Neuronal stem cell (in vitro differentiated cells): ENCODE measurements around the gene SMC6.
A peak's percentile ranks its signal among the peaks of the same experiment; 100 is the strongest.

ENCODE experiments used
- DNase-seq: peaks from one replicate; pipeline ENCODE4 v3.0.0-alpha.2; 2013; ENCODE audit warnings: low spot score
- H2AFZ ChIP-seq: one replicate; pipeline ENCODE4 v1.6.1; 2013; ENCODE audit warnings: mild to moderate bottlenecking, low read length, inconsistent platforms
- H2AK5ac ChIP-seq: 2 replicates; pipeline ENCODE4 v1.6.1; 2013; ENCODE audit warnings: low read depth, mild to moderate bottlenecking, inconsistent platforms, low read length, moderate library complexity, mixed read lengths
- H2BK120ac ChIP-seq: 2 replicates; pipeline ENCODE4 v1.6.1; 2013; ENCODE audit warnings: low read depth, mild to moderate bottlenecking, inconsistent platforms, low read length, moderate library complexity, mixed read lengths
- H2BK12ac ChIP-seq: one replicate; pipeline ENCODE4 v1.6.1; 2013; ENCODE audit warnings: low read length, inconsistent platforms
- H2BK15ac ChIP-seq: 2 replicates; pipeline ENCODE4 v1.6.1; 2013; ENCODE audit warnings: mild to moderate bottlenecking, low read length, inconsistent platforms, mixed read lengths
- H2BK5ac ChIP-seq: one replicate; pipeline ENCODE4 v1.6.1; 2013; ENCODE audit warnings: inconsistent platforms, mild to moderate bottlenecking, low read length, moderate library complexity
- H3K14ac ChIP-seq: one replicate; pipeline ENCODE4 v1.6.1; 2013; ENCODE audit warnings: low read length, inconsistent platforms
- H3K18ac ChIP-seq: 2 replicates; pipeline ENCODE4 v1.6.1; 2013; ENCODE audit warnings: low read length, inconsistent platforms
- H3K23ac ChIP-seq: 2 replicates; pipeline ENCODE4 v1.6.1; 2013; ENCODE audit warnings: low read depth, mild to moderate bottlenecking, mixed read lengths, low read length, inconsistent platforms; ENCODE audit not compliant: poor library complexity
- H3K27ac ChIP-seq: replicated peaks from 3 replicates; pipeline ENCODE4 v1.5.1; 2013; ENCODE audit warnings: low read length, inconsistent platforms
- H3K27me3 ChIP-seq, 3 experiments: 2 replicates each; pipeline ENCODE4 v1.6.1; 2013; ENCODE audit warnings: low read length in 3 of 3, mild to moderate bottlenecking in 2 of 3, inconsistent platforms in 1 of 3, low read depth in 1 of 3, mixed read lengths in 1 of 3, moderate library complexity in 1 of 3; ENCODE audit not compliant: control insufficient read depth in 3 of 3, insufficient read depth in 3 of 3
- H3K36me3 ChIP-seq, 2 donors: replicated peaks in 1 of 2; 2 replicates each; pipeline ENCODE4 v1.6.1; 2013; ENCODE audit warnings: low read length in 2 of 2; ENCODE audit not compliant: control insufficient read depth in 2 of 2, insufficient read depth in 2 of 2
- H3K4ac ChIP-seq: 2 replicates; pipeline ENCODE4 v1.6.1; 2013; ENCODE audit warnings: inconsistent platforms, mild to moderate bottlenecking, low read length, moderate library complexity
- H3K4me1 ChIP-seq, 2 donors: 1 replicate in 1 of 2; 2 replicates in 1 of 2; pipeline ENCODE4 v1.6.1; 2013; ENCODE audit warnings: low read length in 2 of 2, low read depth in 1 of 2; ENCODE audit not compliant: control insufficient read depth in 2 of 2, insufficient read depth in 1 of 2
- H3K4me2 ChIP-seq: one replicate; pipeline ENCODE4 v1.6.1; 2013; ENCODE audit warnings: mild to moderate bottlenecking, low read length, inconsistent platforms; ENCODE audit not compliant: insufficient read depth, poor library complexity, severe bottlenecking
- H3K4me3 ChIP-seq, 2 donors: 2 replicates each; pipeline ENCODE4 v1.5.1; 2013; ENCODE audit warnings: low read length in 2 of 2, mild to moderate bottlenecking in 2 of 2, inconsistent platforms in 1 of 2, moderate library complexity in 1 of 2
- H3K79me1 ChIP-seq: one replicate; pipeline ENCODE4 v1.6.1; 2013; ENCODE audit warnings: low read depth, mild to moderate bottlenecking, inconsistent platforms, low read length, moderate library complexity
- H3K9ac ChIP-seq: one replicate; pipeline ENCODE4 v1.6.1; 2013; ENCODE audit warnings: mild to moderate bottlenecking, low read depth, low read length, inconsistent platforms; ENCODE audit not compliant: poor library complexity
- H3K9me3 ChIP-seq, 2 donors: replicated peaks in 1 of 2; 2 replicates each; pipeline versions ENCODE3 to v1.6.1; 2013; ENCODE audit warnings: low read length in 2 of 2, mild to moderate bottlenecking in 2 of 2, inconsistent platforms in 1 of 2, low read depth in 1 of 2, mixed read lengths in 1 of 2, moderate library complexity in 1 of 2; ENCODE audit not compliant: control insufficient read depth in 2 of 2, insufficient read depth in 1 of 2
- H4K8ac ChIP-seq: one replicate; pipeline ENCODE4 v1.6.1; 2013; ENCODE audit warnings: low read depth, mild to moderate bottlenecking, inconsistent platforms, low read length, moderate library complexity
- H4K91ac ChIP-seq: one replicate; pipeline ENCODE4 v1.6.1; 2013; ENCODE audit warnings: low read length, low read depth, mild to moderate bottlenecking, inconsistent platforms; ENCODE audit not compliant: poor library complexity
- WGBS, 2 donors: extraction: QIAGEN DNeasy Blood & Tissue Kit; methylation state at CpG; one replicate each; pipeline ENCODE4 v1.1.7; 2013; ENCODE audit warnings: missing lambda C conversion rate in 2 of 2, mixed read lengths in 1 of 2; ENCODE audit not compliant: insufficient read length in 2 of 2, insufficient replicate concordance in 1 of 2; ENCODE audit errors: extremely low coverage in 2 of 2; 5-methylcytosine and 5-hydroxymethylcytosine counted together

Gene SMC6

DNA sequence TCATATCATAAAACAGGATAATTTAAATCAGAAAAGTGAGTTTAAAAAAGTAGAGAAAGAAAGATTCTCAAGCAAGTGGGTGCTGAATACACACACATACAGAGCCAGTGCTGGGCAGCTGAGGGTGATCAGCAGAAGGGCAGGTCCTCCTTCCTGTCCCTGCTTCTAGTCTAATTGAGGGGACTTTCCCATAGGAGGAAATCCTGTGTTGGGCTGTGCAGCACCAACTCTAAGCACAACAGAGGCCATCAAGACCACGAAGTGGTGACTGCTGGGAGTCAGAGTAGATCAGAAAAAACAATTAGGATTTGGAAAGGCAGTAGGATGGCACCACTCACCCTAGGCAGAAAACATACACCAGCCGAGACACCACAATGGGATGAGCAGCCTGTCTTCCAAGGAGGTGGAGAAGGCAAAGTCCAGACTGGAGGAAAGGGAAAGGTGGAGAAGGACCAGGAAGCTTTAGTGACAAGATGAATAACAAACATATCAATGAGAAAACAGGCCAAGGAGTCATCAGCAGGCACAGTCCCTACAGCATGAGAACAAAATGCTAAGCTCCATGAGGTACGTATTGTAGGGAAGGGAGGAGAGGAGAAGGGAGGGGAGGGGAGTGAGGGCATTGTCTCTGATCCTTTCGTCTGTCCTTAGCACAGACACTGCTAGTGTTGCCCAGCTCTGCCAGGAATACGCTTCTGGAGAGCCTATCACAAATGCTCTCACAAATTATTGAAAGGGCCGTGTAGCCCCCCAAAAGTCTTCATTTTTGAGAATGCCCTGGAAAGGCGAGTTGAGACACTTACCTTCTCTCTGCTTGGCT lies 45.9 kb upstream of the SMC6 start:
- H3K18ac ChIP-seq, result no peak overlapping the region
- no peak overlapping the region for H2BK120ac ChIP-seq
- no peak overlapping the region for H2BK12ac ChIP-seq
- no peak overlapping the region for H3K4me2 ChIP-seq
- no peak overlapping the region for H4K8ac ChIP-seq
- H2BK5ac ChIP-seq, result no peak overlapping the region
- no peak overlapping the region for H2AK5ac ChIP-seq
- peak overlapping the region; percentile 34 for H2BK15ac ChIP-seq
- peak overlapping the region; percentile 13 for H2AFZ ChIP-seq
- no peak overlapping the region for H3K23ac ChIP-seq
- WGBS, 2 donors, result no CpG with 5 or more reads among the region's 7 CpGs
- no peak overlapping the region for H3K27ac ChIP-seq
- no peak for DNase-seq
- no peak overlapping the region for H3K4me3 ChIP-seq
- peaks cover 0 to 3% (median 0%) of the 10 kb centered on the region in 3 experiments for H3K27me3 ChIP-seq
- H3K4ac ChIP-seq, result no peak overlapping the region
- H3K9ac ChIP-seq, result no peak overlapping the region
- H3K36me3 ChIP-seq, result no peaks in the 10 kb centered on the region
- no peaks in the 10 kb centered on the region for H3K79me1 ChIP-seq
- no peak overlapping the region for H4K91ac ChIP-seq
- H3K14ac ChIP-seq, result no peak overlapping the region
- peaks cover 2 to 7% of the 10 kb centered on the region in 2 donors for H3K4me1 ChIP-seq
- no peaks in the 10 kb centered on the region for H3K9me3 ChIP-seq

DNA sequence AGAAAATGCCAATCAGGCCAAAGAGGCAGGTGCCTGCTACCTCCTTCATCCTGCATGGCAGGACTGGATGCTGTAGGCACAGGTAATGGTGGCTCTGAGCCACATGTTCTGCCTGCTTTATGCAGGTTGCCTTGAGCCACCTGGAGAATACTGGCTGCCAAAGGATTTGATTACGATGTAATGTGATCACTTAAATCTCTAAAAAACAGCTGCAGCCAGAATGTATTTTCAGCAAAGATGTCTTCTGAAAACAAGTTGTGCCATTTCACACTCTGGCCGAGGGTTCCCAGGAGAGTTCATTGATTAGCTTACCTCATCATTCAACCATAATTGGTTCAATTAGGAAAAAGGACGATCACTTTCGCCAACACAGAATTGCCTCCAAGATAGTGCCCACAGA lies 44.7 kb upstream of the SMC6 start:
- Histone ChIP-seq H2BK120ac (no peak overlapping the region), H2AFZ (no peak overlapping the region), H3K4me2 (no peak overlapping the region), H3K9me3 (no peaks in the 10 kb centered on the region), H3K79me1 (no peaks in the 10 kb centered on the region), H3K36me3 (no peaks in the 10 kb centered on the region), H3K18ac (no peak overlapping the region), H2BK15ac (no peak overlapping the region), H3K4me3 (no peak overlapping the region), H4K8ac (no peak overlapping the region), H3K4me1 (peaks cover 2 to 7% of the 10 kb centered on the region in 2 donors), H3K27me3 (peaks cover 0 to 2% (median 0%) of the 10 kb centered on the region in 3 experiments), H3K9ac (no peak overlapping the region), H2BK5ac (no peak overlapping the region), H2AK5ac (no peak overlapping the region), H3K14ac (no peak overlapping the region), H2BK12ac (no peak overlapping the region), H3K23ac (no peak overlapping the region), H3K4ac (no peak overlapping the region), H3K27ac (no peak overlapping the region), H4K91ac (no peak overlapping the region)
- no peak for DNase-seq
- no CpG with 5 or more reads among the region's 4 CpGs for WGBS, 2 donors

GRCh38 chr2:17795309-17795708 lies 41.7 kb upstream of the SMC6 start:
- Histone ChIP-seq H3K27me3 (peaks cover 0 to 9% (median 0%) of the 10 kb centered on the region in 3 experiments), H2AK5ac (no peak overlapping the region), H3K79me1 (no peaks in the 10 kb centered on the region), H2AFZ (no peak overlapping the region), H4K91ac (no peak overlapping the region), H3K4me2 (no peak overlapping the region), H4K8ac (no peak overlapping the region), H3K9ac (no peak overlapping the region), H3K4me3 (no peak overlapping the region), H3K4me1 (peaks cover 2 to 5% of the 10 kb centered on the region in 2 donors), H3K23ac (no peak overlapping the region), H2BK15ac (no peak overlapping the region), H3K4ac (no peak overlapping the region), H3K18ac (no peak overlapping the region), H3K9me3 (no peaks in the 10 kb centered on the region), H2BK5ac (no peak overlapping the region), H3K36me3 (no peaks in the 10 kb centered on the region), H3K27ac (no peak overlapping the region), H3K14ac (no peak overlapping the region), H2BK120ac (no peak overlapping the region), H2BK12ac (no peak overlapping the region)
- DNase-seq, result no peak
- WGBS, 2 donors, result no CpG with 5 or more reads among the region's 5 CpGs

- no peak overlapping the region for H3K23ac ChIP-seq
- H3K9me3 ChIP-seq, result no peaks in the 10 kb centered on the region
- no peaks in the 10 kb centered on the region for H3K4me1 ChIP-seq
- H3K14ac ChIP-seq, result no peak overlapping the region
- H3K9ac ChIP-seq, result no peak overlapping the region
- no peaks in the 10 kb centered on the region for H3K79me1 ChIP-seq
- no peak overlapping the region for H4K8ac ChIP-seq
- H2AK5ac ChIP-seq, result no peak overlapping the region
- no peak overlapping the region for H2BK120ac ChIP-seq
- no peak for DNase-seq
- H4K91ac ChIP-seq, result no peak overlapping the region
- no peak overlapping the region for H2BK12ac ChIP-seq
- H3K4me2 ChIP-seq, result no peak overlapping the region
- no peak overlapping the region for H3K4ac ChIP-seq
- peaks cover 0 to 9% (median 0%) of the 10 kb centered on the region in 3 experiments for H3K27me3 ChIP-seq
- H3K36me3 ChIP-seq, result no peaks in the 10 kb centered on the region
- no peak overlapping the region for H2BK15ac ChIP-seq
- no CpG with 5 or more reads among the region's 6 CpGs for WGBS, 2 donors
- no peak overlapping the region for H3K4me3 ChIP-seq
- no peak overlapping the region for H2BK5ac ChIP-seq
- peak overlapping the region; percentile 5 for H3K18ac ChIP-seq
- no peak overlapping the region for H3K27ac ChIP-seq
- peak overlapping the region; percentile 56 for H2AFZ ChIP-seq
These were observed 40.3 kb upstream of the SMC6 start for GRCh38 chr2:17793803-17794354.
